HG02763 (cell line): ENCODE data around the gene ATAD3A.
"Not testable (repeated sequence)": the region's sequence is repeated elsewhere in the genome, so short reads cannot be mapped to it uniquely, and the experiment has no call there.

ENCODE experiments used
- ATAC-seq: cut with Tn5 transposase; IDR thresholded peaks from one replicate; pipeline ENCODE4 v1.9.1; 2021; ENCODE audit warnings: mild to moderate bottlenecking, moderate library complexity; ENCODE audit not compliant: unreplicated experiment

ATAD3A gene

GRCh38 chr1:1553821-1554494 is 42.0 kb downstream of the ATAD3A start:
- ATAC-seq, result no peak

GRCh38 chr1:1554550-1554925 is 42.6 kb downstream of the ATAD3A start:
- no peak for ATAC-seq

GRCh38 chr1:1554926-1555915 is 43.3 kb downstream of the ATAD3A start:
- ATAC-seq, result no peak

GRCh38 chr1:1556505-1556904 is 44.5 kb downstream of the ATAD3A start:
- no peak for ATAC-seq

GRCh38 chr1:1556961-1557360 is 45.0 kb downstream of the ATAD3A start:
- ATAC-seq, result not testable (repeated sequence)

- ATAC-seq, result not testable (repeated sequence)
These were observed 45.7 kb downstream of the ATAD3A start for GRCh38 chr1:1557688-1558087.

- ATAC-seq, result no peak
These were observed 46.6 kb downstream of the ATAD3A start for GRCh38 chr1:1558591-1558990.

- no peak for ATAC-seq
These were observed 47.1 kb downstream of the ATAD3A start for GRCh38 chr1:1559066-1559465.

- no peak for ATAC-seq
These were observed 48.2 kb downstream of the ATAD3A start for GRCh38 chr1:1560178-1560577.

GRCh38 chr1:1561801-1562470 is 50.0 kb downstream of the ATAD3A start:
- no peak for ATAC-seq

- no peak for ATAC-seq
These were observed 50.7 kb downstream of the ATAD3A start for GRCh38 chr1:1562556-1563195.

- ATAC-seq, result no peak
These were observed 51.7 kb downstream of the ATAD3A start for GRCh38 chr1:1563688-1564087.

GRCh38 chr1:1564268-1564667 is 52.3 kb downstream of the ATAD3A start:
- no peak for ATAC-seq

- ATAC-seq, result no peak
These were observed 53.4 kb downstream of the ATAD3A start for GRCh38 chr1:1565340-1565739.

- no peak for ATAC-seq
These were observed 55.4 kb downstream of the ATAD3A start for GRCh38 chr1:1567152-1567875.

- ATAC-seq, result no peak
These were observed 55.9 kb downstream of the ATAD3A start for GRCh38 chr1:1567891-1568291.

- ATAC-seq, result no peak
These were observed 57.4 kb downstream of the ATAD3A start for GRCh38 chr1:1569341-1569740.

- ATAC-seq, result peak; percentile 73
These were observed 62.1 kb downstream of the ATAD3A start for GRCh38 chr1:1573843-1574720.
